ENCODE results near the gene SRBD1.

The SRBD1 gene

GRCh38 chr2:45595721-45596435, 15.2 kb downstream of the SRBD1 start:
- DNase-seq, result no peak

GRCh38 chr2:45591073-45591472, 20.0 kb downstream of the SRBD1 start:
- DNase-seq, result no peak

GRCh38 chr2:45588158-45588829, 22.8 kb downstream of the SRBD1 start:
- no peak for DNase-seq

- no peak for DNase-seq
Measured at GRCh38 chr2:45586600-45586999, 24.5 kb downstream of the SRBD1 start.

- DNase-seq, result peak; percentile 48
Measured at GRCh38 chr2:45585267-45585861, 25.7 kb downstream of the SRBD1 start.

GRCh38 chr2:45583977-45584376, 27.1 kb downstream of the SRBD1 start:
- DNase-seq, result no peak

- DNase-seq, result no peak
Measured at GRCh38 chr2:45582522-45582921, 28.5 kb downstream of the SRBD1 start.

- DNase-seq, result peak; percentile 52
Measured at GRCh38 chr2:45578056-45578843, 32.8 kb downstream of the SRBD1 start.

GRCh38 chr2:45577441-45577840, 33.6 kb downstream of the SRBD1 start:
- DNase-seq, result no peak

GRCh38 chr2:45575881-45576280, 35.2 kb downstream of the SRBD1 start:
- DNase-seq, result no peak

GRCh38 chr2:45572979-45573378, 38.1 kb downstream of the SRBD1 start:
- DNase-seq, result no peak

GRCh38 chr2:45571940-45572339, 39.1 kb downstream of the SRBD1 start:
- DNase-seq, result no peak

- DNase-seq, result peak; percentile 0
Measured at GRCh38 chr2:45570671-45571334, 40.3 kb downstream of the SRBD1 start.

- no peak for DNase-seq
Measured at GRCh38 chr2:45568935-45569334, 42.1 kb downstream of the SRBD1 start.

GRCh38 chr2:45567974-45568789, 42.9 kb downstream of the SRBD1 start:
- peak; percentile 80 for DNase-seq

- no peak for DNase-seq
Measured at GRCh38 chr2:45567288-45567963, 43.6 kb downstream of the SRBD1 start.

- DNase-seq, result no peak
Measured at GRCh38 chr2:45559436-45559835, 51.6 kb downstream of the SRBD1 start.

GRCh38 chr2:45554742-45555140, 56.3 kb downstream of the SRBD1 start:
- no peak for DNase-seq

- DNase-seq, result no peak
Measured at GRCh38 chr2:45554073-45554741, 56.9 kb downstream of the SRBD1 start.

- no peak for DNase-seq
Measured at GRCh38 chr2:45551862-45552261, 59.2 kb downstream of the SRBD1 start.

- no peak for DNase-seq
Measured at GRCh38 chr2:45545943-45546342, 65.1 kb downstream of the SRBD1 start.

Data from CD4-positive, alpha-beta T cell treated with Interleukin-10 for 1 hour (primary cell).